GM20431 (cell line): Measurements from ENCODE around the gene ZFYVE26.

Source experiments
- in situ Hi-C: fragments of 300-500 bp; cut with MseI, MboI; formaldehyde crosslinking; loops from one replicate; pipeline ENCODE4 v1.15.0; 2020; ENCODE audit warnings: low sequenced_read_pairs; ENCODE audit not compliant: unreplicated experiment

The ZFYVE26 gene

DNA sequence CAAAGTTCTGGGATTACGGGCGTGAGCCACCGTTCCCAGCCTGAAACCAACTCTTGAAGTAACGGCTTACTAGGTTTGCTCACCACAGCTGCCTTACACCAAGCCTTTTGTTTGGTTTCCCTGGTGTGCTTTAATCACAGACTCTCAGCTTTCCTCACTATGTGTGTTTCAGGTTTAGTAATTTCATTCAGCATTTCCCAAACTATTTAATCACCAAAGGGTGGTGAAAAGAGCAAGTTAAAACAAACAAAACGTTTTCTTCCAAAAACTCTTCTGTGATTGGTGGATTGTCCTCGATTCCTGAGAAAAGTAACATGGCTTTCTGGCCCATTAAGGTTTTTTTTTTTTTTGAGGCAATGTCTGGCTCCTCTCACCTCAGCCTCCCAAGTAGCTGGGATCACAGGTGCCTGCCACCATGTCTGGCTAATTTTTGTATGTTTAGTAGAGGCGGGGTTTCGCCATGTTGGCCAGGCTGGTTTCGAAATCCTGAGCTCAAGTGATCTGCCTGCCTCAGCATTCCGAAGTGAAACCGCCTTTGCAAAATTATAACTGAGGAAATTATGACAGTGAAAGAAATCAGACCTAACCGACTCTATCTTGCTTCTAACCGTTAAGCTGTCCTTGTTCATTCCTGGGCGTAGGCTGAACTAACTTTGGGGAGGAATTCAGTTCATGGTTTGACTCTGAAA, 1.5 kb upstream of the ZFYVE26 start:
- in situ Hi-C loops, result no loop called here

- in situ Hi-C loops, result no loop called here
Measured at GRCh38 chr14:67815573-67816225, 691 bp downstream of the ZFYVE26 start.

DNA sequence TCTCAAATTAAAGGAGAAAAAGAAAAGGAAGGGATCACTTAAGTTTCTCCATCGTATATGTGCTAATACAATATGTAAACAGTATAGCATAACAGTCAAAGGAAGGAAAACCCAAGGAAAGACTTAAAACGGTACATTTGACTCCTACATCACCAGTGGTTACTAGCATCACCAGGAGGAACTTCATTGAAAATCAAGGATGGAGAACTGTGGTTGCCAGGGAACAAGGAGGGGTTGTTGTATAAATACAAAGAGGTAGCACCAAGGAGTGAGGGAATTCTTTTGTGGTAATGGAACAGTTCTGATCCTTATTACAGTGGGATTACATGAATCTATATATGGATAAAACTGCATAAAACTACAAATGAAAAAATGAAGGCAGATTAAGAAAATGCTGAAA, 1.6 kb downstream of the ZFYVE26 start:
- in situ Hi-C loops, result no loop called here

GRCh38 chr14:67806246-67806645, 10.1 kb downstream of the ZFYVE26 start:
- in situ Hi-C loops, result no loop called here

- in situ Hi-C loops, result no loop called here
Measured at GRCh38 chr14:67800743-67801142, 15.6 kb downstream of the ZFYVE26 start.

- in situ Hi-C loops, result no loop called here
Measured at GRCh38 chr14:67798731-67799130, 17.7 kb downstream of the ZFYVE26 start.

- in situ Hi-C loops, result no loop called here
Measured at GRCh38 chr14:67787673-67788072, 28.7 kb downstream of the ZFYVE26 start.

DNA sequence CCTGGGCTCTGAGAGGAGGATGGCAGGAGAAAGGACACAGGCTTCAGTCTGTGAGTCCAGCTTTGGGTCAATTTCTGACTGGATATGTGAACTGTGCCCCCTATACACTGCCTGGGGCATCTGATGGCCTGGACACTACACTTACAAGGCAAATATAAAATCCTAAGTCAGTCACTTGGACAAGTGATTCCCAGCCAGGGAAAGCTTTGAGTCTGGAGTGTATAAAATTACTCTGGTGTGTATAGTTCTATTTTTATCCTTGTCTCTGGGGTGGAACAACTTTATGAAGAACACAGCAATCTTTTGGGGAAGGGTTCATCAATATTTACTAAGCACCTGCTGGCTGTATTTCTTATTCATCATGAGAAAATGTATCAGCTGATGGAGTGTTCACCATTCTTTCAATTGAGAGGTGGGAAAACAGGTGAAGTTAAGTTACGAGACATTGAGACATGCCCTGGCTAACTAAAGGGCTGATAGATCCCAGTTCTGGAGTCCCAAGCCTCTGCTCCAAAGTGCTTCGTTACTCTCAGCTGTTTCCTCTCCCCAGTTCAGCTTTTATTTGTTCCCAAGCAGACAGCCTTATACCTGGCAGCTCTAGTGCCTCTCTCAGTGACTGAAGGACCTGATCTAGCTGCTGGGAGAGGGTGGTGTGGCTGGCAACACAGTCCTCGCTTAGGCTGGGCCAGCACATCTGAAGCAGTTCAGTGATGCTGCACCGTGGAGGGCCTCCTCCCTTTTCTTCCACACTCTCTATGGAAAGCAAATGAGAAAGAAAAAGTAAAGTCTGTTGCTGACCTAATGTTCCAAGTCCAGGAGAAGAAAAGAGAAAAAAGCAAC, 30.9 kb downstream of the ZFYVE26 start:
- in situ Hi-C loops, result no loop called here

- in situ Hi-C loops, result no loop called here
Measured at GRCh38 chr14:67784244-67784823, 32.1 kb downstream of the ZFYVE26 start.

- in situ Hi-C loops, result no loop called here
Measured at GRCh38 chr14:67782090-67782489, 34.3 kb downstream of the ZFYVE26 start.

DNA sequence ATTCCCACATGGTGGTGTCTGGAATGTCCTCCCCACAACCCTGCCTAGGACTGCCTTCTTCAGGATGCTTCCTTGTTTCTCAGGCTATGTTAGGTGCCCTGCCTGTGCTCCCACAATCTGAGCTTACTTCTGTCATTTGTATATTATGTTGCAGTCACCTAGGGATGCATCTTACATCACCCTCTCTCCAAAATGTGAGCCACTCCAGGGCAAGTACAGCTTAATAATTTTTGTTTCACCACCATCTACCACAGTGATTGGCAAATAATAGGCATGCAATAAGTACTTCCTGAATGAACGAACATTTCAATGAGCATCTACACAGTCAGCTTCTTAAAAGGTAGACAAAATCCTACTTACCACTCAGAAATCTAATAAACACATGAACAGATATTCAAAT, 37.6 kb downstream of the ZFYVE26 start:
- in situ Hi-C loops, result no loop called here

DNA sequence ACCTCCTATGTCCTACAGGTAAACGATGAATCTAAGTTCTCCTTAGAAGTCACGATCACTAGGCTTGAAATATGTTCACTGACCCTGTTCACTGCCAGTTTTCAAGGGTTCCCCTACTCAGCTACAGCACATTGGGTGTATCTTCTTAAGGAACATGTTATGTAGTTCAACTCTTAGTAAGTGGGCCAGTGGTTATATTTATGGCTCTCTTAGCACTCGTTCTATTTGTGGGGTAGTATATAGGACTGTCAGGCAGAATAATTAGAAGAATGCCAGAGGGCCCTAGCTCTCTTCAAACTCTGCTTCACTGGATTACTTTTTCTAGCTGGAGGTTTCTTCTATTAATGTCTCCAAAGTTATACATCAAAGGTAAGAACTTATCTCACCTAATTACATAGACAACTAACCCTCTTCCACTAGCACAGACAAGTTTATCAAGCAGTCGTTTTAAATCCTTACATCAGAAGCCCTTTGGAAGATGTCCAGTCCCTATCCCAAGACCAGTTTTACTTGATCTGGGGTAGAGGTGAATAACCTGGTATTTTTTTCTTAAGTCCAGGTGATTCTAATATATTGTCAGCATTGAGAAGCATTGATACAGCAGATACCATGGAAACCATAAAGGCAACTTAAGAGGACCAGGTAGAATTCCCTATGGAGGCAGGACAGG, 39.6 kb downstream of the ZFYVE26 start:
- in situ Hi-C loops, result no loop called here

DNA sequence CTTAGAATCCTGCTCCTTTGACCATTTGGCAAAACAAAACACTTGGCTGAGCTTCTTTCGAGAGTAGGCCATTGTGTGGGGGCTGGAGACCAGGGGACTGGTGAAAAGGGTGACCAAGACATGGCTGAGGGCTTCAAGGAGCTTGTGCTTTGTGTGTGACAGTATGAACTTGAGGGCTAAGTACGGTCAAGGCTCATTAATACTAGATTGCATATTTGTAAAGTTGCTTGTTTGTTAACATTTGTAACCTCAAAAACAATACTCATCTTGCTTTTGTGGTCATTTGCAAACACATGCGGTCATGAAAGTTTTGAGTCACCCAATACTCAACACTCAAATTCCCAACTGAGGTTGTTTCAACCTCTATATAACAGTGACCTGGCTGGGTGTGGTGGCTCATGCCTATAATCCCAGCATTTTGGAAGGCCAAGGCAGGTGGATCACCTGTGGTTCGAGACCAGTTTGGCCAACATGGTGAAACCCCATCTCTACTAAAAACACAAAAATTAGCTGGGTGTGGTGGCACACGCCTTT, 42.5 kb downstream of the ZFYVE26 start:
- in situ Hi-C loops, result no loop called here

GRCh38 chr14:67768219-67768618, 48.2 kb downstream of the ZFYVE26 start:
- in situ Hi-C loops, result no loop called here

GRCh38 chr14:67766035-67766680, 50.2 kb downstream of the ZFYVE26 start:
- in situ Hi-C loops, result no loop called here

- in situ Hi-C loops, result no loop called here
Measured at GRCh38 chr14:67765192-67765834, 51.1 kb downstream of the ZFYVE26 start.

DNA sequence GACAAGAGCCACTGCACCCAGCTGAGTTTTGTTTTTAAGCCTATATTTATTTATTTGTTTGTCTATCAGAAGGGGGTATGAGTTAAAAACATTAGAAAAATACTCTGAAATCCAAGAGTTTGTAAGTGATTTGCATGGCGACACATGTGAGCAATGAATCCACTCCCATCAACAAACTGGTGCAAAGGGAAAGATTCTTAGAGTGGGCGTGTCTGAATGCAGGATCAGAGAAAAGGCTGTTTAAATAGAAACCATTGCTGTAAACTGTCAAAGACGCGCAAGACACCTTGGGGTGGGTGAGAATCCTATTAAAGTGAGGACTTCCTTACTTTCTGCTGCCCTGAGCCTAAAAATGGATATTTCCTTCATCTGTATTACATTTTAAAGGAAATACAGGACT, 51.9 kb downstream of the ZFYVE26 start:
- in situ Hi-C loops, result no loop called here

GRCh38 chr14:67763158-67763822, 53.1 kb downstream of the ZFYVE26 start:
- in situ Hi-C loops, result no loop called here
